NCI-H1930 (cell line): ENCODE results near the gene TMEM144.
"Not testable (repeated sequence)": the region's sequence is repeated elsewhere in the genome, so short reads cannot be mapped to it uniquely, and the experiment has no call there.

Experiments used
- DNase-seq, 2 experiments: peaks; one replicate each; lab custom pipeline; 2025; lab: John Stamatoyannopoulos, UW

The TMEM144 gene

GRCh38 chr4:158236304-158237030, 26.2 kb downstream of the TMEM144 start:
- no peak for DNase-seq

DNA sequence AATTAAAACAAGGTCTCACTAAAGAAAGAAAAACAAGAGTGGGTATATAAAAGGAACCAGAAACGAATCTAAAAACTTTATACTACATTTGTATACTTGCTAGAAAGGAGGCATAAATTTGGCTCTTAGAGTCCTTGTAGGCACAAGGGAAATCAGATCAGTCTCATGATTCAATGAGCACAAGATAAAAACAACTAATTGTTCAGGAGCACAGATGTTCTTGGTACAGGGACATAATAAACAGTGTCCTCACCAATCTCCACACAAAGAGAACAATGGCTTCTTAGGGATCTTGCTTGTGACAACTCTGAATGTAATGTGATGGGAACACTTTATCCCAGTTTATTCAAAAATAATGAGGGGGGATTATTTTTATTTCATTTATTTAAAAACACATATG, 28.3 kb downstream of the TMEM144 start:
- no peak for DNase-seq

DNA sequence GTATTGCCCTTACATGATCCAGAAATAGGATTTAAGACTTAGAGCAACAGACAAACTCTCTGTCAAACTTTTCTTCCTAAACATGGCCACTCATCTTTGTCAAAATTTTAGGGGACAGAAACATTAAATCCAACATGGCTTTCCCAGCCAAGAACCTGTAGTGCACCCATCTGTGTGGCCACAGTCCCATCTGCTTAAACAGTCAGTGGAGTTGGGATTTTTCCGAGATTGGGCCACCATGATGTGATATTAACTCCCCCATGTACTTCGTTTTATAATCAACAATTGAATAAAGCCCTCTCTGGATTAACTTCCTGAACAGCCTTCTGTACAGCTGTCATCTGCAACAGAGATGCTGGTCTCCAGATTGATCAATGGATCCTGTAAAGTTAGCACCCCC, 28.9 kb downstream of the TMEM144 start:
- no peak for DNase-seq

GRCh38 chr4:158243071-158243470, 32.8 kb downstream of the TMEM144 start:
- no peak for DNase-seq

- no peak for DNase-seq
These were observed 40.0 kb downstream of the TMEM144 start for GRCh38 chr4:158250321-158250720.

GRCh38 chr4:158253350-158253980, 43.2 kb downstream of the TMEM144 start:
- peak; percentile 32 to 51 for DNase-seq

DNA sequence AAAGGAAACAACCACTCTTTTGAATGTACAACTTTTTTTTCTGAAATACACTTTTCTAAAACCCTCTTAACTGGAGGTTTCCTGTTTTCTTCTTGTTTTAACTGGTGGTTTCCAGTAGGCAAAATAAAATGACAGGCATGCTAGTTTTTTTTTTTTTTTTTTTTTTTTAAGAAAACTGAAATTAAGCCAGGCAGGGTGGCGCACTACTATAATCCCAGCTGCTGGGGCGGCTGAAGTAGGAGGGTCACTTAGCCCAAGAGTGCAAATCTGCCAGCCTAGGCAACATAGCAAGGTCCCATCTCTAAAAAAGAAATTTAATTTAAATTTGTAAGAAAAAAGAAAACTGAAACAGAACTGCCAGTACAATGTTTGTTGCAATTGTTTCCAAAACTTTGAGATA, 44.0 kb downstream of the TMEM144 start:
- DNase-seq, result no peak

DNA sequence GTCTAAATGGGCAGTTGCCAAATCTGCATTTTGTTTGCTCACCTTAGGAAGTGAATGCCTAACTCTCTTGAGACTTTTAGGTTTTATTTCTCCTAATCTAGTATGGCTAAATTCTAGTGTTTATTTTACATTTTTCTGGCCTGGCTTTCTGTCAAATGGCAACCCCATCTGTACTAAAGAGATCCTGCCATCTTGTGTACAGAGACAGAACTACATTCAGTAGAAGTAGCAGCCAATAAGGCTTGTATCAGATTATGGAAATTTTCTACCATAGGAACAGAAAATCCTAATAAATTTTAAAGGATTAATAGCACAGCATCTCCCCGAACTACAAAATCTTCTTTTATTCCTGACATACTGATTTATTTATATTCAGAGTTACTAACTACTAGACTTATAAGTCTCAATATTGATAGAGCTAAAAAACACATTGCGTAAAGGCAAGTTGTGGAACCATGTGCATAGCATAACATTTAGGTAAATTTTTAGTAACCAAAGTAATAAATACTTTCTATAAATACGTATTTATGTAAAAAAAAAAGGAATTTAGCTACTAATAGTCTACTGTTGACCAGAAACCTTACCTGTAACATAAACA, 45.5 kb downstream of the TMEM144 start:
- peak in 1 of 2 experiments; percentile 38 for DNase-seq

DNA sequence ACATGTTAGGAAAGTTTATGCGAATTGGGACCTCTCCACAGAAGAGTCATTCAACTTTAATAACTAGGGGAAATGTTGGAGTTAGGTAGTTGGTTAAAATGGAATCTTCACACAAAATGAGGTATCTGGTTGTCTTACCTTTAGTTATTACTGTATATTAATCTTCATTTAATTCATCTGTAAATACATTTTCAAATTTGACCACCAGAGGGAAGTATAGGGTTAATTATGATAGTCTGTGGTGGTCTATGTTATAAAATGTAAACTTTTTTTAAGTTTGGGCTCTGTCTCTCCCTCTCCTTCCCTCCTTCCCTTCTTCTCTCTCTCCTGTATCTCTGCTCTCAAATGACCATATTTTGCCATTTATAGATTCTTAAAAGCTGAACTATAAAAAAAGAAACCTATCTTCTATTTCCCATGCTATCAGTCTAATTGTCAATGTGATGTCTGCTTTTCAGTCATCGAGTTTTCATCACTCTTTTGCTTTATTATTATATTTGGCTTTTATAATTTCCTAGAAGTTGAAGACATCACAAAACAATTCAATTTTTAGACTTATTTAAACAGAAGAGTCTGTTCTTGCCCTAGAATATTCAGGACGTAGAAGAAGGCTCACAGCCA, 49.8 kb downstream of the TMEM144 start:
- peak in 1 of 2 experiments; percentile 16 for DNase-seq

DNA sequence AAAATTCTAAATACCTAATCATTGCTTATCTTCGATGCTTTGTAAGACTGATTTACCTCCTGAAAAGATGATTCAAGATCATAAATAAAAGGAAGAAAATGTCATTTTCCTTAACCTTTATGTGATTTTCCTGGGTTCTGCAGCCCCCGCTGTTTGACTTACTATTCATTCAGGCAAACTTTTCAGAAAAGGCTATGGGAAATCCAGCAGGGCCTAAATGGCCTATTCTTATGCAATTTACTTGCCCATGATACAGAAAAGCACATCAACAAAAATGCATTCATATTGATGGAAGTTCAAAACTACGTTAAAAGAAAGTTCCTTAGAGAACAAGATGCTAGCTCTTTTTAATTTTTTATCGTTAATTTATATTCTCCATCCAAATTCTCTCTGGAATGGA, 51.2 kb downstream of the TMEM144 start:
- DNase-seq, result no peak

GRCh38 chr4:158268553-158268952, 58.3 kb downstream of the TMEM144 start:
- DNase-seq, result no peak

DNA sequence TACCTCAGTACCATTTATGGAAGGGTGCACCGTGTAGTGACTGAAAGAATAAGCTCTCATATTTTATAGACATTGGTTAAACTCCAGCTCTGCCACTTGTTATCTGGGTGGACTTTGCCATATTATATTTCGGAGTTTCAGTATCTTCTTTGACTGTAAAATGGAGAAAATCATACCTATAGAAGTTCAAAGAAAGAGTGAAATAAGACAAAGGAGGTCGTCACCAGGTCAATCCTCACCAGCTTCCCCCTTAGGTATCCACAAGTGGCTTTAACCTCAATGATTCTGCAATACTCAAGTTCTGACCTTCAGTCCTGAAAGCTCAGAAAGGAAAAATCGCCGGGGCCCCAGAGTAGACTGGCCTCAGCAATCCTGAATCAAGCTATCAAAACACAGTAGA, 64.3 kb downstream of the TMEM144 start:
- no peak for DNase-seq

- no peak for DNase-seq
These were observed 67.3 kb downstream of the TMEM144 start for GRCh38 chr4:158277558-158277957.

GRCh38 chr4:158279052-158279451, 68.8 kb downstream of the TMEM144 start:
- DNase-seq, result not testable (repeated sequence)

DNA sequence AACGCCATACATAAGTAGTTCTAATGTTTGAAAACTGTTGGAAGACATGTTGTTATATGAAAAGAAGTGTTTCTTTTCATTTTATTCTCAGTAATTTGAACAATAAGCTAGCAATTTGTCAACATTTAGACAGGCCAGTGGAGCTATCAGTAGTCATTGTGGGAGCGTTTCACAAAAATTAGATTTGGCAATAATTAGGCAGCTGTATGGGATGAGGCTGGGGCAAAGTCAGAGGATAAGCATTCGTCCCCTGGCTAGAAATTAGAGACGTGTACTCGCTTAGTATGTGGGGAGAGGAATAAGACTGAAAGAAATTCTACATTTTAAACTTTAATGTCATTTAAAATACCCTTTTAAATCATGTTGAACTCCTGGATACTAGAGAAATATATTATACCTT, 70.6 kb downstream of the TMEM144 start:
- DNase-seq, result no peak

- DNase-seq, result no peak
These were observed 72.0 kb downstream of the TMEM144 start for GRCh38 chr4:158282252-158282651.

GRCh38 chr4:158285429-158286216, 75.3 kb downstream of the TMEM144 start:
- no peak for DNase-seq

- no peak for DNase-seq
These were observed 80.6 kb downstream of the TMEM144 start for GRCh38 chr4:158290912-158291311.

DNA sequence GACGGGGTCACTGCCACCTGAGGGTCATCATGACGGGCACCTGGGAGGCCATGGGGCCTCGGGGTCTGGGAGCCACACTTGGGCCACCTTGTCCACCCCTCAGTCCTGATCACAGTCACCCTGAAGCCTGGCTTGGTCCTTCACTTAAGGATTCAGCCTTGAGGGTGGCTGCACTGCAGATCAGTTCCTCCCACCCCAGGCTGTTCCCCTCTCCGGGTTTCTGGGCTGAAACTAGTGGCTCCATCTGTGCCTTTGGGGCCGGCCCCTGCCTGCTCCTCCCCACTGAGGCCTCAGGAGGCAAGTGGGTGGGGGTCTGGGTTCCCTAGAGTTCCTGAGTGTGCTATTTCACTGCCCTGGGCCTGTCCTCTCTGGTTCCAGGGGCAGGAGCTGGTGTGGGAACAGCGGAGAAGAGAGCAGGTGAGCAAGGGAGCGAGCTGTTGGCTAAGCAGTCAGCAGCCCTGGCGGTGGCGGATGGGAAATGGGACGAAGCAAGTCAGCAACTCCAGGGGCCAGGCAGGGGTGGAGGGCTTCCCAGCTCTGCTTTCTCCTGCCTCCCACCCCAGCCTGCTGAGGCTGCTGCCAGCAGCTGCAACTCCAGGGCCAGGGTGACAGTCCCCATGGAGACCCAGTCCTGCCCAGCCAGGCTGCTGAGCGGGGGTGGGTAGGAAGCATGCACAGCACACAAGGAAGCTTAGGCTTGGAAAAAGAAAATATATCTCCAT, 81.2 kb downstream of the TMEM144 start:
- no peak for DNase-seq

DNA sequence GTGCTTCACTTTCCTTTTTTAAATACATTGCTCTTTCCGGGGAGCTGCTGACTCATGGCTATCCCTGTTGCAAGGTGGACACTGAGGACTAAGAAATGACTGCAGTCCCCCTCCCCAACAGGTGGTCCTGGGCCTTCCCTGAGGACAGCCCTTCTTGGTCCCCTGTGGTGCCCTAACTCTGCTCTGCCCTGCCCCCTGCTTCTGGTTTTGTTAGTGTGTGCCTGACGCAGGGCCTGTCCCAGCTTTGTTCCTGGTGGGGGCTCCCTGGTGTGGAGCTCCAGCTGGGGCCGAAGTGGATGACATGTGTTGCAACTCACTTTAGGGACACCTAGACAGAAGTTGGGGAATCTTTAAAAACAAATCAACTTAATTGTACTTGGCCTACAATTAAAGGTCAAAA, 81.9 kb downstream of the TMEM144 start:
- DNase-seq, result no peak

- no peak for DNase-seq
These were observed 84.8 kb downstream of the TMEM144 start for GRCh38 chr4:158295053-158295452.
